NCI-H748 (cell line): ENCODE results near the gene PGRMC2.

Source experiments
- DNase-seq: peaks from one replicate; lab custom pipeline; 2025; ENCODE audit not compliant: unreplicated experiment; lab: John Stamatoyannopoulos, UW

PGRMC2 gene

GRCh38 chr4:128225148-128225547 is 62.5 kb downstream of the PGRMC2 start:
- DNase-seq = peak; percentile 27

GRCh38 chr4:128221586-128221985 is 66.0 kb downstream of the PGRMC2 start:
- peak; percentile 22 for DNase-seq

GRCh38 chr4:128220286-128221235 is 67.1 kb downstream of the PGRMC2 start:
- DNase-seq = peak; percentile 42
